Subcutaneous abdominal adipose tissue (tissue), 5 donors: ENCODE results near the gene HOXA11.
A peak's percentile ranks its signal among the peaks of the same experiment; 100 is the strongest.

Experiments used
- H3K27ac ChIP-seq: one replicate; pipeline ENCODE4 v1.7.0; 2013; ENCODE audit warnings: low read depth, mild to moderate bottlenecking, inconsistent platforms, low read length, moderate library complexity
- H3K27me3 ChIP-seq, 5 donors: one replicate each; pipeline ENCODE4 v1.7.0; 2013; ENCODE audit warnings: low read length in 5 of 5, inconsistent platforms in 1 of 5; ENCODE audit not compliant: control insufficient read depth in 5 of 5, insufficient read depth in 4 of 5
- H3K36me3 ChIP-seq, 5 donors: one replicate each; pipeline ENCODE4 v1.7.0; 2013; ENCODE audit warnings: low read length in 5 of 5; ENCODE audit not compliant: control insufficient read depth in 5 of 5, insufficient read depth in 5 of 5
- H3K4me1 ChIP-seq, 5 donors: one replicate each; pipeline ENCODE4 v1.7.0; 2013; ENCODE audit warnings: low read length in 5 of 5, mild to moderate bottlenecking in 3 of 5, moderate library complexity in 1 of 5; ENCODE audit not compliant: control insufficient read depth in 5 of 5, insufficient read depth in 5 of 5
- H3K4me3 ChIP-seq, 5 donors: one replicate each; pipeline ENCODE4 v1.7.0; 2013; ENCODE audit warnings: low read length in 5 of 5, low read depth in 1 of 5
- H3K9ac ChIP-seq, 5 donors: one replicate each; pipeline ENCODE4 v1.7.0; 2013; ENCODE audit warnings: low read length in 5 of 5, mild to moderate bottlenecking in 4 of 5, moderate library complexity in 3 of 5
- H3K9me3 ChIP-seq, 5 donors: one replicate each; pipeline ENCODE4 v1.7.0; 2013; ENCODE audit warnings: low read length in 5 of 5; ENCODE audit not compliant: control insufficient read depth in 5 of 5
- donor health status: healthy.
- donor health status: healthy.
- donor health status: healthy.
- donor health status: healthy.
- donor health status: healthy.

The HOXA11 gene

DNA sequence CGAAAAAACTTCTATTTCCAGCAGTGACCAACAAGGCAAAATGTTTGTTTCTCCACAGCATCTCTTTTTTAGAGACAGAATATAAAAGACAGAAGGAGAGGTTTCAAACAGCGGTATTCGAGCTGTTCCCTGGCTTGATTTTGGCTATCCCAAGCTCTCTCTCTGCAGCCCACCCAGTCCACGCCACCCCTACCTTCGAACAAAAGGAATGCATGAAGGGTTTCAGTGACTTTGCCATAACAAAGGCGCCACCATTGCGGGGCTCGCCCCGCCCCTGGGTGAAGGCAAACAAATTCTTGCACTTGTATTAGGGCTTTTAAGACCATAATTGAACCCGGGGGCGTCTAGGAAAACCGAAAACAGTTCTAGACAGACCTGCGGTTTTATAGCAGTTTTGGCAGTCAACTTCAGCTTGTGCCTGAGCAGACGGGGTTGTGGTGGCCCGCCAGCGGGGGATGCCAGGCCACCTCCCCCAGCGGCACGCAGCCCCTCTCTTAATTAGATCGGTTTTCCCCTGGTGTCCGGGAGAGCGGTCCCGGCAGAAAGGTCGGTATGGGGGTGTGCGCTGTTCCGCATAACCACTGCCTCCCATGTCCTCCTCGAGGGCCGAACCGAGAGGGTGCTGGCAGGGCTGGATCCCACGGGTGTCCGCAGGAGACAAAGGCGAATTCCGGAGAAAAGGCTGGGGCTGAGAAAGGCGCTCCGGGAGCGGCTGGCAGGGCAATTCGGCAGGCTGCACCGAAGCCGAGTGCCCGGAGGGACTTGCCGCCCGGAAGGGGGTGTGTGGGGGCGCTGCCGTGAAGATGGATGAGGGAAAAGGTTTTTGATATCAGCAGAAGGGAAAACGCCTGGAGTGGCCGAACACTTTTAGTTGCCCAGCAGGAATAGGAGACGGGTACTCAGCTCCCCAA, 2.7 kb upstream of the HOXA11 start:
- Histone ChIP-seq H3K9me3 (no peaks in the 10 kb centered on the region), H3K27ac (no peak overlapping the region), H3K9ac (peak overlapping the region in 1 of 5 donors; percentile 7), H3K4me1 (peaks cover 0 to 67% (median 55%) of the 10 kb centered on the region in 5 donors), H3K4me3 (peak overlapping the region in 3 of 5 donors; percentile 36 to 51 (median 40)), H3K27me3 (peaks cover 11 to 74% (median 71%) of the 10 kb centered on the region in 5 donors), H3K36me3 (no peaks in the 10 kb centered on the region)

DNA sequence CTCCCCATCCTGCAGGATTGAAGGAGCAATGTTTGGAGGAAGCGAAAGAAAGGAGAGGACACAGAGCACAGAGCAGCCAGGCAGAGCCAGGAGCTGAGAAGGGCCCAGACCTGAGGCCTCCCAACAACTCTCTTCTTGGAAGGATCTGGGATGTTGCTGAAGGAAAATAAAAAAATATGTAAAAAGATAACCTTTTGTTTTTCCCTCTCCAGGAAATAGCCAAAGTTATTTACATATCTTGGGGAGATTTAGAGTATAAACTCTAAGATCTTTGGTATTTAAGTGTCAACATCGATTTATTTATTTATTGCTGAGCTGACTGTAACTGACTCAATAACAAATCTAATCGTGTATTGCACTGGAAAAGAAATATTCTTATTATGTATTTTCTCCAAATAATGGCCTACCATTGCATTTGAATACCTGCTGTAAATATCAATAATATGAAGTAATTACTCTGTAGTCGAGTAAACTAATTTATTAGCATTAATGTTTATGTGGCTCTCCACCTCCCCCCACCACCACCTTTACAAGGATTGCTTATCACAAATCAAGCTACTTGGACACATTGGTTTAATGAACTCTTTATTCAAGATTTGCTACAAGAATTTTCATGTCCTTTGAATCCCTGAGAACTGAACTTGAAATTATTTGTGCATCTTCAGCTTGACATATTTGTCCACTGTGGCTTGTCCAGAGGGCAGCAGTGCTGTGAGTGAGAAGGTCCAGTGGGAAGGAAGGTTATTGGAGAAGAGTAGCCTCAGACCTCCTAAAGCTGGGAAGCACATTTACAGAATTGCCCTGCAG, 1.8 kb upstream of the HOXA11 start:
- no peak overlapping the region for H3K9ac ChIP-seq
- no peaks in the 10 kb centered on the region for H3K9me3 ChIP-seq
- H3K4me3 ChIP-seq = no peak overlapping the region
- H3K27ac ChIP-seq = no peak overlapping the region
- H3K36me3 ChIP-seq = no peaks in the 10 kb centered on the region
- H3K4me1 ChIP-seq = peaks cover 0 to 66% (median 56%) of the 10 kb centered on the region in 5 donors
- H3K27me3 ChIP-seq = peaks cover 8 to 77% (median 75%) of the 10 kb centered on the region in 5 donors

- no peak overlapping the region for H3K9ac ChIP-seq
- H3K4me3 ChIP-seq = peak overlapping the region in 3 of 5 donors; percentile 8 to 74 (median 73)
- peaks cover 3 to 73% (median 68%) of the 10 kb centered on the region in 5 donors for H3K27me3 ChIP-seq
- no peaks in the 10 kb centered on the region for H3K9me3 ChIP-seq
- H3K27ac ChIP-seq = no peak overlapping the region
- no peaks in the 10 kb centered on the region for H3K36me3 ChIP-seq
- peaks cover 0 to 66% (median 56%) of the 10 kb centered on the region in 5 donors for H3K4me1 ChIP-seq
Measured at GRCh38 chr7:27185854-27186667, 1.0 kb upstream of the HOXA11 start.

- H3K9me3 ChIP-seq = no peaks in the 10 kb centered on the region
- H3K9ac ChIP-seq = peak overlapping the region in 3 of 5 donors; percentile 63 to 76 (median 69)
- H3K4me1 ChIP-seq = peaks cover 2 to 79% (median 61%) of the 10 kb centered on the region in 5 donors
- peak overlapping the region; percentile 44 for H3K27ac ChIP-seq
- peaks cover 3 to 67% (median 61%) of the 10 kb centered on the region in 5 donors for H3K27me3 ChIP-seq
- peak overlapping the region; percentile 58 to 74 (median 70) for H3K4me3 ChIP-seq
- H3K36me3 ChIP-seq = no peaks in the 10 kb centered on the region
Measured at GRCh38 chr7:27184337-27185012, 557 bp downstream of the HOXA11 start.

GRCh38 chr7:27183682-27184336, 1.2 kb downstream of the HOXA11 start:
- Histone ChIP-seq H3K27me3 (peaks cover 3 to 60% (median 54%) of the 10 kb centered on the region in 5 donors), H3K27ac (peak overlapping the region; percentile 44), H3K9ac (peak overlapping the region in 3 of 5 donors; percentile 63 to 76 (median 69)), H3K9me3 (no peaks in the 10 kb centered on the region), H3K4me3 (peak overlapping the region; percentile 58 to 74 (median 70)), H3K4me1 (peaks cover 2 to 79% (median 59%) of the 10 kb centered on the region in 5 donors), H3K36me3 (no peaks in the 10 kb centered on the region)

- peak overlapping the region; percentile 10 for H3K27ac ChIP-seq
- H3K4me3 ChIP-seq = peak overlapping the region; percentile 48 to 74 (median 70)
- no peaks in the 10 kb centered on the region for H3K36me3 ChIP-seq
- peak overlapping the region in 3 of 5 donors; percentile 39 to 69 (median 63) for H3K9ac ChIP-seq
- peaks cover 3 to 55% (median 47%) of the 10 kb centered on the region in 5 donors for H3K27me3 ChIP-seq
- no peaks in the 10 kb centered on the region for H3K9me3 ChIP-seq
- peaks cover 2 to 72% (median 59%) of the 10 kb centered on the region in 5 donors for H3K4me1 ChIP-seq
Measured at GRCh38 chr7:27182861-27183681, 2.0 kb downstream of the HOXA11 start.

DNA sequence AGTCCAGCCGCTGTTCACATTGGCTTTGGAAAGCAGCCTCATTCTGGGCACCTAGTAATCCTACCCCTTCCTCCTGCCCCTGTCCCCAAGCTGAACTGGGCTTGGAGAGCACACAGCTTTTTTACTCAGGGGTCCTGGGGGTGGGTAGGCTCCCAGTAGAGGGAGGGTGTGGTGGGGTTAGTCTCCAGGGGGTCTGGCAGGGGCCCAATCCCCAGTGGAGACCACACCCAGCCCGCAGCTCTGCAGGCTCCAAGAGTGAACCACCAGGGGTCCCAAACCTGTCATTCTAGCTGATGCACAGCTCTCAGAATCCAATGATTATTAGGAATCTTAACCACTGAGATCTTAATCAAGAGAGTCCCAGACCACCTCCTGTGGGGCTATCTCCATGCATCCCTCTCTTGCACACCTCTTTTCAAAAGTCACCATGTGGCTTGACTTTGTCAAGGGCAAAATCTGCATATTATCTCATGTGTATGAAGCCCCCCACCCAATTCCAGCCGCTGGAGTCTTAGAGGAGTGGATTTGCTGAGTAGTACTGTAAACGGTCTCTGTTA, 2.7 kb downstream of the HOXA11 start:
- Histone ChIP-seq H3K27ac (peak overlapping the region; percentile 10), H3K4me1 (peaks cover 2 to 75% (median 66%) of the 10 kb centered on the region in 5 donors), H3K4me3 (no peak overlapping the region), H3K27me3 (peaks cover 3 to 48% (median 40%) of the 10 kb centered on the region in 5 donors), H3K36me3 (no peaks in the 10 kb centered on the region), H3K9me3 (no peaks in the 10 kb centered on the region), H3K9ac (no peak overlapping the region)

GRCh38 chr7:27181795-27182275, 3.2 kb downstream of the HOXA11 start:
- no peaks in the 10 kb centered on the region for H3K9me3 ChIP-seq
- no peak overlapping the region for H3K9ac ChIP-seq
- peaks cover 2 to 80% (median 71%) of the 10 kb centered on the region in 5 donors for H3K4me1 ChIP-seq
- H3K27ac ChIP-seq = no peak overlapping the region
- peaks cover 0 to 48% (median 35%) of the 10 kb centered on the region in 5 donors for H3K27me3 ChIP-seq
- H3K36me3 ChIP-seq = no peaks in the 10 kb centered on the region
- no peak overlapping the region for H3K4me3 ChIP-seq
